ENCODE measurements around the gene PTPN18. TPM values are rescaled to one million over a fixed set of nuclear protein-coding genes. Genes with fewer than 3 reads are reported as not detected.

Gene PTPN18
- total RNA-seq, 2 experiments from 2014 or later, result 36.4 to 37.2 TPM

DNA sequence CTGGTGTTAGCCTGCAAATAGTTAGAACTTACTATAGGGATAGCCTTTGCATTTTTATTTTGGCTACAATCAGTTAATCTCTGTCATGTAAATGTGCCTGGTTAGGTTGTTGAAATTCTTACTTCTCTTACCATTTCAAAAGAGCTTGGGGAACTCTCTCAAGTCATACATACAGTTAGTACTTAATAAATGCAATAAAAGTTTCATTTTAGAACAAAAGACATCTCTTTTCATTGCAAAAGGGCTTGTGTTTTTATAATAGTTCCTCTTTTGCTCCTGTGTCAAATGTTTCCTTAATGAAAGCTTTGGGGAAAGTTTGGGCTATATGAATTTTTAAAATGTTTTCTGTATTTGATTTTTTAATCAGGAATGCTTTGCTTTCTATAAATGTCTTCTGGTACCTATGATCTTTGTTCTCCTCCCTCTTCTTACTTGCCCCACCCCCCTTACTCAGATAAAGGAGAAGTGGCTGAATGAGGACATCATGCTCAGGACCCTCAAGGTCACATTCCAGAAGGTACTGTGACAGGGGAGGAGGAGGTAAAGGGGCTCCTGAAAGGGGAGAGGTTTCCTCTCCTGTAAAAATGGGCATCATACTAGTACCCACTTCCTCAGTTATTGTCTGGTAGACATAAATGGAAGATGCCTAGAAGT is 13.6 kb downstream of the PTPN18 start:
- Mint-ChIP-seq H3K4me3 (no peak overlapping the region), H3K27ac (no peak overlapping the region), H3K4me1 (peaks cover 29% of the 10 kb centered on the region), H3K9me3 (no peaks in the 10 kb centered on the region), H3K27me3 (no peaks in the 10 kb centered on the region), H3K36me3 (peaks cover 30% of the 10 kb centered on the region)
- DNase-seq, result no peak

DNA sequence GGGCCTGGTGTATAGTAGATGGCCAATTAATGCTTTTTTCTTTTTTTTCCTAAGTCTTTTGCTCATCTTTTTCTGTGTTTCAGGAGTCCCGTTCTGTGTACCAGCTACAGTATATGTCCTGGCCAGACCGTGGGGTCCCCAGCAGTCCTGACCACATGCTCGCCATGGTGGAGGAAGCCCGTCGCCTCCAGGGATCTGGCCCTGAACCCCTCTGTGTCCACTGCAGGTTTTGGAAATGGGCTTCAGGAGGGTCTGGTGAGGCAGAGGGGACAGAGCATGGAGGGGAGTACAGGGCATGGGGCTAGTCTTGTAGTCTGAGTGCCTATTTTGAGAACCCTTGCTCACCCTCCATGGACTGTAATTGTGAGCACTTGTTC is 14.1 kb downstream of the PTPN18 start:
- H3K4me3 Mint-ChIP-seq, result no peak overlapping the region
- peaks cover 35% of the 10 kb centered on the region for H3K36me3 Mint-ChIP-seq
- no peaks in the 10 kb centered on the region for H3K9me3 Mint-ChIP-seq
- DNase-seq, result no peak
- peak overlapping the region; percentile 95 for H3K27ac Mint-ChIP-seq
- peaks cover 31% of the 10 kb centered on the region for H3K4me1 Mint-ChIP-seq
- no peaks in the 10 kb centered on the region for H3K27me3 Mint-ChIP-seq

DNA sequence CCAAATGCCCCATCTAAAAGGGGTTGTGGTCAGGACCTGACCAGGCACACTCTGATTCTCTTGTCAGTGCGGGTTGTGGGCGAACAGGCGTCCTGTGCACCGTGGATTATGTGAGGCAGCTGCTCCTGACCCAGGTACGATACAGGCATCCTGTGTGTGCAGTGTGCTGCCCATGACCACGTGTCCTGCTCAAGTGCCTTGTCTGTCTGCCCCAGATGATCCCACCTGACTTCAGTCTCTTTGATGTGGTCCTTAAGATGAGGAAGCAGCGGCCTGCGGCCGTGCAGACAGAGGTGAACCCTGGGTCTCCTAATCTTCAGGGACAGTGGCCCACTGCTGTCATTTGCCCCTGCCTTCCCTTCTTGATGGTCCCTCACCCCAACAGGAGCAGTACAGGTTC is 14.6 kb downstream of the PTPN18 start:
- H3K27me3 Mint-ChIP-seq, result no peaks in the 10 kb centered on the region
- H3K9me3 Mint-ChIP-seq, result no peaks in the 10 kb centered on the region
- peaks cover 32% of the 10 kb centered on the region for H3K4me1 Mint-ChIP-seq

DNA sequence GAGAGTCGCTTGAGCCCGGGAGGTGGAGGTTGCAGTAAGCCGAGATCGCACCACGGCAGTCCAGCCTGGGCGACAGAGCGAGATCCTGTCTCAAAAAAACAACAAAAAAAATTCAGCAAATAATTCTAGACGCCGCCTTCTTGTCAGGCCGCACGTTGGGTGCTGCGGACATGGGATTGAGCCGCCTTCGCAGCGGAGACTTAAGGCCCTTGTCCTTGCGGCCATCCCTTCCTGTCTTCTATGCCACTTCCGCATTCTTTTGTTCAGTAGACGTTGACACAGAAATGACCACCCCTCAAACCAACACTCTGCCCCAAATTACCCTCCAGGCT is 15.8 kb downstream of the PTPN18 start:
- H3K9me3 Mint-ChIP-seq, result peaks cover 5% of the 10 kb centered on the region
- H3K36me3 Mint-ChIP-seq, result peaks cover 49% of the 10 kb centered on the region
- H3K27me3 Mint-ChIP-seq, result no peaks in the 10 kb centered on the region
- H3K4me3 Mint-ChIP-seq, result peak overlapping the region; percentile 92
- DNase-seq, result no peak
- H3K4me1 Mint-ChIP-seq, result peaks cover 40% of the 10 kb centered on the region
- H3K27ac Mint-ChIP-seq, result peak overlapping the region; percentile 95

More for the DNA sequence above, 14.6 kb downstream of the PTPN18 start:
- peak; percentile 63 for DNase-seq
- H3K36me3 Mint-ChIP-seq, result peaks cover 40% of the 10 kb centered on the region
- H3K4me3 Mint-ChIP-seq, result peak overlapping the region; percentile 92
- H3K27ac Mint-ChIP-seq, result peak overlapping the region; percentile 95

DNA sequence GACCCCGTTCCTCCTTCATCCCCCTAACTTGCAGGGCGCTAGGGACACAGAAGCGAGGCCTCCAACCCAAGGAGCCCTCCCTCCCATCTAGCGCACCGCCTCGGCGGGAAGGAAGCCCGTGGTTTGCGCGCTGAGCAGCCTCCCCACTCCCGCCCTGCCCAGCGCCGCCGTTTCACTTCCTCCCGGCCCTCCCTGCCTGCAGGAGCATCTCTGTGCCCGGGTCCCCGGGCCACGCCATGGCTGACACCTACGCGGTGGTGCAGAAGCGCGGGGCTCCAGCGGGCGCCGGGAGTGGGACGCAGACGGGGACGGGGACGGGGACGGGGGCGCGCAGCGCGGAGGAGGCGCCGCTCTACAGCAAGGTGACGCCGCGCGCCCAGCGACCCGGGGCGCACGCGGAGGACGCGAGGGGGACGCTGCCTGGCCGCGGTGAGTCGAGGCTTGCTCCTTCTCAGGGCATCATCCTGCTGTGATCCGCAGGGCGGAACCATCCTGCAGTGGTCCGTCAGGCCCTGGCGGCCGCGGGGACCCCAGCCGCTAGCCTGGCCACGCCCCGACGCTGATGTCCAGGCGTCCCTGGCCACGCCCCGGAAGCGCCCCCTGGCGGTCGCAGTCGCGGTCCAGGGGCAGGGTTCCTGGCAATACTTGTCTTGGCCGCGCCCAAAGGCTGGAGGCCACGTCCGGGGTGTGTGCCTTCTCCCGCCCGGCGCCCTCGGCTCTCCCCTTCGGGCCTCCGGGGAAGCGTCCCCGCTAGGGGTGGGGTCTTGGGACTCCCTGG is 16.4 kb downstream of the PTPN18 start:
- Mint-ChIP-seq H3K9me3 (peaks cover 5% of the 10 kb centered on the region), H3K36me3 (peaks cover 49% of the 10 kb centered on the region), H3K4me3 (peak overlapping the region; percentile 92), H3K27me3 (no peaks in the 10 kb centered on the region), H3K27ac (peak overlapping the region; percentile 95), H3K4me1 (peaks cover 46% of the 10 kb centered on the region)
- DNase-seq, result peak; percentile 84

DNA sequence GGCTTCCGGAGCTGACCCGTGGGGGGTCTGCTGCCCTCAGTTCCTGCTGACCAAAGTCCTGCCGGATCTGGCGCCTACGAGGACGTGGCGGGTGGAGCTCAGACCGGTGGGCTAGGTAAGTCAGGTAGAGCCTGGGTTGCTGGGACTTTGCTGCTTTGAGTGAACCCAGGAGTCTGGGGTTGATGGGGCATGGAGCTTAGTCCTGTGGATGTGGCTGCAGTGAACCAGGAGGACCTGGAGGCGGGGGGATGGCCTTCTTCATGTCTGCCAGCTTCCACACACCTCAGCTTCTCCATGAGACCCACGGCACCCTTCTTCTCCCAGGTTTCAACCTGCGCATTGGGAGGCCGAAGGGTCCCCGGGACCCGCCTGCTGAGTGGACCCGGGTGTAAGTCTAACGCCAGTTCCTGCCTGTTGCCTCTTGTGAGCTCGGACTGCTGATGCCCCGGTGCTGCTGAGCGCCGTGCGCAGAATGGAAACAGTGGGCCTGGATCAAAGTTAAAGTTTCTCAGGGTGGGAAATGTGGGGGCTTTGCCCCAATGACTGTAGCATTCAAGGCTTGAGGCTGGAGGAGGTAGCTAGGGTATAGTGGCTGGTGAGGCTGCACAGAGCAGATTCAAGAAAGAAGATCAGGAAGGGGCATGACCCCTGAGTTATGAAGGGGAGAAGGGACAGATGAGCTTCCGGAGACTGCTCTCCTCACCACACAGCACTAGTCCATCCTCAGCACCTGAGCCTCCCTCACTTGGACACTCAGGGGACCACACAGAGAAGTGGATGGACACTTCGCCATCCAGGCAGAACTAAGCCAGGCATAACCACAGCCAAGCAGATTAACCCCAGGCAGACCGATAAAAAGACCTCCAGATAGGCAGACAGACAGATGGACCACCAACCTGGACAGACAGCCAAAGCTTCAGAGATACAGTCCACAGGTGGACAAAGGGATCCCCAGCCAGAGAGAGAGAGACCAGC is 17.3 kb downstream of the PTPN18 start:
- no peaks in the 10 kb centered on the region for H3K27me3 Mint-ChIP-seq
- peaks cover 53% of the 10 kb centered on the region for H3K36me3 Mint-ChIP-seq
- peak overlapping the region; percentile 92 for H3K4me3 Mint-ChIP-seq
- no peak for DNase-seq
- peaks cover 53% of the 10 kb centered on the region for H3K4me1 Mint-ChIP-seq
- H3K27ac Mint-ChIP-seq, result peak overlapping the region; percentile 77
- H3K9me3 Mint-ChIP-seq, result peaks cover 5% of the 10 kb centered on the region

DNA sequence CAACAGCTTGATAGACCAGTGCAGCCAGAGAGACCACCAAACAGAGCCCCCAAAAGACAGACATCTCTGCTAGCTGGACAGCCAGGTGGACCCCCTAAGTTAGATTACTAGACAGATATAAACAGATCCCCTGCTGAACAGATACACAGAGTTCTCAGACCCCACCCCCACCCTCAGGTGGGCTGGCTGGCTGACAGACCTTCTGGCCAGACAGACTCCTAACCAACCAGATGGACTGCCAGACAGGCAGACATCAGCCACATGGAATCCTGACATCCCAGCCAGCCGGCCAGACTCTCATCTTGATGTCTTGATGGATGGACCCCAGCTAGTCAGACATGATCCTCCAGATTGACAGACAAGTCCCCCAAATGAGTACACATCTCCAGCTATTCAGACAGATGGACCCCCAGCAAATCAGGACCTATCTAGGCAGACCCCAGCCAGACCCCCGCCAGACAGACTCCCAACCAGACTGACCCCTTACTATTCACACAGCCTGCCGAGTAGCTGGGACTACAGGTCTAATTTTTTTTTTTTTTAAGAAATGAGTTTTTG is 18.0 kb downstream of the PTPN18 start:
- H3K27ac Mint-ChIP-seq, result no peak overlapping the region
- H3K27me3 Mint-ChIP-seq, result no peaks in the 10 kb centered on the region
- H3K9me3 Mint-ChIP-seq, result peaks cover 5% of the 10 kb centered on the region
- peak overlapping the region; percentile 92 for H3K4me3 Mint-ChIP-seq
- H3K4me1 Mint-ChIP-seq, result peaks cover 55% of the 10 kb centered on the region
- DNase-seq, result no peak
- H3K36me3 Mint-ChIP-seq, result peaks cover 56% of the 10 kb centered on the region

DNA sequence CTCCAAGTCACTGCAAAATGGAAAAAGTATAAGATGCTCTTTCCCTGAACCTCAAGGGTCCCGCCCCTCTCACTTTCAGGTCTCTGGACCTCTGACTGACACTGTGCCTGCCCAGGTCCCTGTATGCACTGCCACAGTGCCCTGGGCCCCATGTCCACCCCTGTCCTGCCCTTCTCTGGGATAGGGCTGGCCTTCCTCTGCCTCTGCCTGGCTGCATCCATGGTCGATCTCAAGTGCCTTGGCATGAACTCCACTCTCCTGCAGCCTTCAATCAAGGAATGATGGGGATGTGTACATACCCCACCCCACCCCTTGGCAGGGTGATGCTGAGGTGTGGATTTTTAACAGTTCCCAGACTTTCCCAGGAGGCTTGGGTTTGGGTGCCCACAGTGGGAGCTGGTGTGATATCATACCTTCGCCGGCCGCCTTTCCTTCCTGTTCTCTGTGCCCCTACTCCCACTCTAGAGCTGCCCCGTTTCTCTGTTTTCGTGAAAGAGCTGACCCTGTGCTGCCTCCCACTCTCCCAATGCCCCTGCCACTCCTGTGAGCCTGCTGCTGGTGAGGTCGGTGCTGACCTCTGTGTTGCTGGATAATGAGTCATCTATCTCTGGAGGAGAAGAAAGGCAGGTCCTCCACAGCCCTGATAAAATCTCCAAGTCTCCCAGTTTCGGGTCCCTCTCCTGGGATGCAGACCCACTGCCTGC is 18.9 kb downstream of the PTPN18 start:
- Mint-ChIP-seq H3K4me3 (no peak overlapping the region), H3K4me1 (peaks cover 62% of the 10 kb centered on the region), H3K27ac (peak overlapping the region; percentile 67), H3K36me3 (peaks cover 59% of the 10 kb centered on the region), H3K9me3 (peaks cover 5% of the 10 kb centered on the region), H3K27me3 (no peaks in the 10 kb centered on the region)
- DNase-seq, result no peak

DNA sequence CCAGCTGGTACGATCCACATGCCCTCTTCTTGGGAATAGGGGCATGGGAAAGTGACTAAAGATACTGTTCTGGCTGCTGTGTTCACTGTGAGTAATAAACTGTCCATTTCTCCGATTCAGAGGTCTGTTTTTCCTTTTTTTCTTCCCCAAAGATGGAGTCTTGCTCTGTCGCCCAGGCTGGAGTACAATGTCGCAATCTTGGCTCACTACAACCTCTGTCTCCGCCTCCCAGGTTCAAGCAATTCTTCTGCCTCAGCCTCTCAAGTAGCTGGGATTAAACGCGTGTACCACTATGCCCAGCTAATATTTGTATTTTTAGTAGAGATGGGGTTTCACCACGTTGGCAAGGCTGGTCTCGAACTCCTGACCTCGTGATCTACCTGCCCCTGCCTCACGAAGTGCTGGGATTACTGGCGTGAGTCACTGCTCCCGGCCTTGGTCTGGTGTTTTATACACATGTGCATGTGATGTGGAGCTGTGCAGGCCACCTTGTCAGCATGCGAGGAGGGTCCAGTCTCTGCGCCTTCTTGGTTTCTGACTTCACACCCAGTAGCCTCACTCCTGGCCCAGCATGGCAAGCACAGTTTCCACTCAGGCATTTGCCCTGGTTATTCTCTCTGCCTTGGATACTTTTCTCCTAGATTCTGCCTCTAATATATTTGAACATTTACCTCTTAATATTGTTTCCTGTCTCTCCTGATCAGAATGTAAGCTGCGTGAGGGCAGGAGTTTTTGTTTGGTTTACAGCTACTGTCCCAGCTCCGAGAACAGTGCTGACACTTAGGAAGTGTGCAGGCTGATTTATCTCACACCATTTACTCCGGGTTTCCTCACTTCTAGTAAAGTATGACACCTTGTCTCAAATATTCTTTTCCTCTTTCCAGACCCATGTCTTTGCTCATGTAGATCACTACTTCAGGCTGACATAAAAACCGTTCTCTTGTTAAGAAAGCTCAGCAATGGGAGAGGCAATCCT is 19.7 kb downstream of the PTPN18 start:
- peaks cover 52% of the 10 kb centered on the region for H3K36me3 Mint-ChIP-seq
- H3K27ac Mint-ChIP-seq, result peak overlapping the region; percentile 25
- peaks cover 5% of the 10 kb centered on the region for H3K9me3 Mint-ChIP-seq
- no peak overlapping the region for H3K4me3 Mint-ChIP-seq
- H3K27me3 Mint-ChIP-seq, result no peaks in the 10 kb centered on the region
- H3K4me1 Mint-ChIP-seq, result peaks cover 63% of the 10 kb centered on the region
- no peak for DNase-seq

DNA sequence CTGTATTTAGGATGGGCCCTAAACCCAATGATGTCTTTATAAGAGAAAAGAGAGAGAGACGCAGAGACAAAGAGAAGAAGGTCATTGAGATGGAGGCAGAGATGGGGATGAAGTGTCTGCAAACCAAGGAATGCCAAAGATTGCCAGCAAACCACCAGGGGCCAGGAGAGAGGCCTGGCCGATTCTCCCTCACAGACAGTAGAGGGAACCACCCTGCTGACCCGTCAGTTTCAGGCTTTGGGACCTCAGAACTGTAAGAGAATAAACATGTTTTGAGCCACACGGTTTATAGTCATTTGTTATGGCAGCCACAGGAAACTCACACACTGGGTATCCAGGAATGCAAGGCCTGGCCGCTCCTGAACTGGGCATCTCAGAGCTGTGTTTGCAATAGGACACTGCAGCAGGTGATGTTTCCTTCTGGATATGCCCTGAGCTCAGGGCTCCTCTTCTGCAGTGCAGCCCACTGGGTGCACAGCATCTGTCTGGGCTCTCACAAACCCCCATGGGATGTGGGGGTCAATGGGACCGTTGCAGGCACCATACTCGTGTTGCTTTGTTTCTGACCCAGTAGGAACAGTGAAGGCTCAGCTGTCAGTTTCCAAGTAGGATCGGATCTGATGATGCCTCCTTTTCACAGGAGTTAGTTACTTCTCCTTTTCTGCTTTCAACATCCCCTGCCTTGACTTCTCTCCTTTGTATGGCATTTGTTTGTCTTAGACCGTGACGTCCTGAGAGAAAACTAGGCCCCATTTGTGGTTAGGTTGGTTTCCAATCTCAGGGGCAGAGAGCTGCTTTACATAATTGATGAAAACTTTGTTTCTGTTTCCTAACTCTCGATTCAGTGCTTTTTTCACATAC is 20.8 kb downstream of the PTPN18 start:
- no peaks in the 10 kb centered on the region for H3K27me3 Mint-ChIP-seq
- H3K36me3 Mint-ChIP-seq, result peaks cover 47% of the 10 kb centered on the region
- peak overlapping the region; percentile 56 for H3K27ac Mint-ChIP-seq
- H3K4me3 Mint-ChIP-seq, result no peak overlapping the region
- DNase-seq, result no peak
- peaks cover 5% of the 10 kb centered on the region for H3K9me3 Mint-ChIP-seq
- H3K4me1 Mint-ChIP-seq, result peaks cover 54% of the 10 kb centered on the region

DNA sequence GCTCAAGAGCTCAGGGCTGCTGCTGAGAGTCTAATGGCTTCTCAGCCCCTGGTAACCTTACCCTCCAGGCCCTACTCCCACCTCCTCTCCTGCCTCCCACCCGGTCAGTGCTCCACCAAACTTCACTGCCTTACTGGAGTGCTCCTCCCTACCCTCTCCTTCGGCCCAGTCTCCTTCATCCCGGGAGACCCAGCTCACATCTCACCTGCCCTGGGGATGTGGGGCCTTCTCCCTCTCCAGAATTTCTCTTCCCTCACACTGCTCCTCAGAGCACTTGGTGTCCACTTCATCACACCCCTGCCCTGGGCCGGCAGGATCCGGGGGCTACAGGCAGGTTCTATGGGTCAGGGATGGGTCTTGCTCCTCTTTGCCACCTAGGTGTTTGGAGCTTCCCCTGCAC is 21.6 kb downstream of the PTPN18 start:
- peak overlapping the region; percentile 36 for H3K4me3 Mint-ChIP-seq

DNA sequence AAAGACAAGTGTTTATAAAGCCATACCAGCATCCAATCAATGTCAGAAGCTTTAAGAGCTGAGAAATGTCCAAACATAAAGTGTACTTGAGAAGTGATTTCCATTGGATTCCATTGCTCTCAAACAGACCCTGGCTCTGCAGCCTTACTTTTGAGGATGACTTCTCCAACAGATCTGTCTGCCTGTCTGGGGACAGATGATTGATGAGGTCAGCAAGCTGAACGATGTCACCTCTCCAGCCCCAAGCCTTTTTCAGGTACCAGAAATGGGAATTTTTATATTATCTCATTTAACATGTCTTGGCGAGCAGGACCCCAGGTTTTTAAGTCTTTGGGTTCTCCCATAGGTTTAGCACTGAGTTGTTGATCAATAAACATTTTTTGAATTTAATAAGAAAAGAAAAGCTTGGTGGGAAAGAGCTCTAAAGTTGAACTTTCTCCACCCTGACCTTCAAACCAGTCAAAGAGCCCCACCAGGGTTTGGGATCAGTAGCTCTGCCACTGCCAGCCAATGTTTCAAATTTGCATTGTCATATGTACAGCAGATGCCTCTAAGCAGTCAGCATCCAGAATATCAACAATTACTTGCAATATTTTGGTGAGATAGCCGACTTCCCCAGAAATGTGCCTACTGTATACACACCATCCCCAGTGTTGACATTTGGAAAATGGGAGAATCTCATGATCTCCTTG is 22.5 kb downstream of the PTPN18 start:
- H3K36me3 Mint-ChIP-seq, result peaks cover 47% of the 10 kb centered on the region
- H3K9me3 Mint-ChIP-seq, result peaks cover 5% of the 10 kb centered on the region
- H3K27ac Mint-ChIP-seq, result no peak overlapping the region
- no peak overlapping the region for H3K4me3 Mint-ChIP-seq
- no peaks in the 10 kb centered on the region for H3K27me3 Mint-ChIP-seq
- no peak for DNase-seq
- peaks cover 47% of the 10 kb centered on the region for H3K4me1 Mint-ChIP-seq

More for the DNA sequence above, 21.6 kb downstream of the PTPN18 start:
- Mint-ChIP-seq H3K9me3 (peaks cover 5% of the 10 kb centered on the region), H3K36me3 (peaks cover 50% of the 10 kb centered on the region), H3K4me1 (peaks cover 51% of the 10 kb centered on the region), H3K27me3 (no peaks in the 10 kb centered on the region), H3K27ac (peak overlapping the region; percentile 26)
- no peak for DNase-seq
